ENCODE measurements around the gene ERF. TPM values are rescaled to one million over a fixed set of nuclear protein-coding genes. Genes with fewer than 3 reads are reported as not detected.

The ERF gene
- total and polyA plus RNA-seq, 2 of the 4 experiments (the other 2 are of a cell fraction) = 5.2 to 32.4 TPM

DNA sequence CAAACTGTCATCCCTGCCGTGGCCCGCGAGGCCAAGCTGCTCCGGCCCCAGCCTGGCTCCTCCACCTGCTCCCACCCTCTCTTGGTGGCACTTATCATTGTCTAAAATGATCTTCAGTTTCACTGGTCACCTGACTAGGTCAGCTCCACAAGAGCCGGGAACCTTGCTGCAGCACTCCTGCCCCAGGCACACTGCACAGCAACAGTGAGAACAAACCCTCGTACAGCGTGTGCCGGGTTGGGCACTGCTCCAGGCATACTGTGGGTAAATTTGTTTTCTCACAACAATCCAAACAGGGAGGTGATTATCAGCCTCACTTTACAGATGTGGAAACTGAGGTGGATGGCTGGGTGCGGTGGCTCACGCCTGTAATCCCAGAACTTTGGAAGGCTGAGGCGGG lies 46.3 kb downstream of the ERF start:
- H2BK120ac ChIP-seq (ENCODE audit: low read depth, low read length) = peak overlapping the region; percentile 98
- peaks cover 13% of the 10 kb centered on the region for H3K4me1 ChIP-seq (ENCODE audit: control insufficient read depth, insufficient read depth, low read length)
- peak overlapping the region; percentile 92 for H4K91ac ChIP-seq (ENCODE audit: insufficient read depth, low read depth, low read length)
- DNase-seq (no peak), ATAC-seq (ENCODE audit: low read depth) (no peak)
- H2BK20ac ChIP-seq (ENCODE audit: low read depth, low read length) = peak overlapping the region; percentile 96
- no peak for TF ChIP-seq RFX5 (IDR thresholded peaks at IDR 0.05; ENCODE audit: low read depth, low read length)
- TF ChIP-seq USF2 (IDR thresholded peaks at IDR 0.05; ENCODE audit: low read depth, low read length) = no peak
- TF ChIP-seq RCOR1 (IDR thresholded peaks at IDR 0.05; ENCODE audit: insufficient replicate concordance, low read length) = no peak
- no peak for TF ChIP-seq SMC3 (IDR thresholded peaks at IDR 0.05; ENCODE audit: low read depth, low read length)
- no peak for TF ChIP-seq POLR2A (IDR thresholded peaks at IDR 0.05; ENCODE audit: low read depth, low read length)
- no peak for TF ChIP-seq BHLHE40 (IDR thresholded peaks at IDR 0.05; ENCODE audit: low read depth, low read length)
- TF ChIP-seq MAFK (IDR thresholded peaks at IDR 0.05; ENCODE audit: low read depth, low read length) = no peak
- TF ChIP-seq NFE2L2 (IDR thresholded peaks at IDR 0.05; ENCODE audit: low read depth, low read length) = no peak
- TF ChIP-seq ELK1 (IDR thresholded peaks at IDR 0.05; ENCODE audit: borderline replicate concordance, low read depth, low read length) = no peak
- no peak for TF ChIP-seq CEBPB (IDR thresholded peaks at IDR 0.05; ENCODE audit: low read depth, low read length)
- TF ChIP-seq FOS (IDR thresholded peaks at IDR 0.05; ENCODE audit: low read depth, low read length) = no peak
- no peak for TF ChIP-seq RAD21 (IDR thresholded peaks at IDR 0.05; ENCODE audit: low read length)
- TF ChIP-seq CTCF (conservative IDR thresholded peaks at IDR 0.05; ENCODE audit: low read depth, low read length) = no peak
- no peak for TF ChIP-seq MXI1 (IDR thresholded peaks at IDR 0.05; ENCODE audit: borderline replicate concordance, low read depth, low read length)
- no peak for TF ChIP-seq MAZ (IDR thresholded peaks at IDR 0.05; ENCODE audit: borderline replicate concordance, low read depth, low read length)
- TF ChIP-seq CHD1 (IDR thresholded peaks at IDR 0.05; ENCODE audit: low read depth, low read length) = no peak
- H3K9me1 ChIP-seq (ENCODE audit: insufficient read depth, low read length) = peaks cover 30% of the 10 kb centered on the region
- peak overlapping the region; percentile 98; the same call in 1 of the 2 replicates for H3K4ac ChIP-seq (ENCODE audit: low read depth, low read length)
- WGBS, 2 experiments (ENCODE audit: extremely low coverage in 2 of 2, insufficient read length in 1 of 2) = 92% methylated on average over 6 of the region's 11 CpGs; no CpG with 5 or more reads in 1 of the 2 experiments
- no peak overlapping the region for H2AK9ac ChIP-seq (replicated peaks; ENCODE audit: low read depth, low read length, poor library complexity)
- H3K36me3 ChIP-seq (ENCODE audit: control insufficient read depth, insufficient read depth, low read length) = peaks cover 36% of the 10 kb centered on the region
- H3K18ac ChIP-seq (ENCODE audit: low read depth, low read length) = no peak overlapping the region
- peaks cover 24 to 86% of the 10 kb centered on the region in 2 experiments for H3K79me1 ChIP-seq (ENCODE audit: low read depth in 1 of 2, low read length in 2 of 2)
- no peak overlapping the region for H3K56ac ChIP-seq (ENCODE audit: extremely low read depth, insufficient read depth, low read length)
- no peak overlapping the region; the same call in 1 of the 2 replicates for H3K27ac ChIP-seq (ENCODE audit: insufficient read depth, low read length)
- H3K27me3 ChIP-seq (ENCODE audit: control insufficient read depth, insufficient read depth, low read length) = no peaks in the 10 kb centered on the region
- POLR2A ChIA-PET (ENCODE audit: unreplicated experiment) = no interaction called here
- peak overlapping the region; percentile 97 for H2BK5ac ChIP-seq (ENCODE audit: low read depth, low read length, poor library complexity, severe bottlenecking)
- H4K8ac ChIP-seq (ENCODE audit: low read depth in 2 of 2, low read length in 2 of 2) = peak overlapping the region; percentile 9 to 21; a peak in 3 of 4 replicates
- H3K9me3 ChIP-seq (ENCODE audit: control insufficient read depth, insufficient read depth, low read length) = no peaks in the 10 kb centered on the region
- H3K4me3 ChIP-seq (ENCODE audit: insufficient read depth, low read depth, low read length) = no peak overlapping the region
- no peak overlapping the region for H4K5ac ChIP-seq (ENCODE audit: low read depth, low read length)
- H2AFZ ChIP-seq (replicated peaks; ENCODE audit: low read length, poor library complexity) = no peak overlapping the region
- BruUV-seq (replicated peaks) = no TSS peak
- H4K20me1 ChIP-seq (ENCODE audit: insufficient read depth, low read length) = no peaks in the 10 kb centered on the region; the same call in 1 of the 2 replicates
- no peak overlapping the region for H3K9ac ChIP-seq (ENCODE audit: low read depth, low read length)
- peak overlapping the region; percentile 94 for H2AK5ac ChIP-seq (ENCODE audit: low read depth, low read length)
- CTCF ChIA-PET = no interaction called here
- no peak overlapping the region for H3K4me2 ChIP-seq (ENCODE audit: low read depth, low read length)
- in situ Hi-C loops (cut with MboI; ENCODE audit: low sequenced_read_pairs) (no loop called here), intact Hi-C loops (cut with micrococcal nuclease) (no loop called here), dilution Hi-C loops (cut with HindIII; ENCODE audit: low sequenced_read_pairs, unreplicated experiment) (no loop called here)
- peak overlapping the region; percentile 91; the same call in 2 of the 3 replicates for H2BK15ac ChIP-seq (ENCODE audit: low read depth, low read length)
- H3K23ac ChIP-seq (ENCODE audit: low read depth, low read length) = no peak overlapping the region
- no peak overlapping the region for H3K14ac ChIP-seq (replicated peaks; ENCODE audit: low read depth, low read length)
